ENCODE data around the gene FAM174A.

GRCh38 chr5:100562821-100563220 lies 27.6 kb downstream of the FAM174A start:
- TF ChIP-seq EZH2 (IDR thresholded peaks at IDR 0.05; ENCODE audit: borderline replicate concordance) (no peak), EZH2phosphoT487 (IDR thresholded peaks at IDR 0.05; ENCODE audit: low read depth, severe bottlenecking, unreplicated experiment) (no peak), CTCF (IDR thresholded peaks at IDR 0.05; ENCODE audit: poor library complexity) (no peak)

Measured in hepatocyte (in vitro differentiated cells).